ENCODE measurements around the gene HLA-DRB5.

The HLA-DRB5 gene

DNA sequence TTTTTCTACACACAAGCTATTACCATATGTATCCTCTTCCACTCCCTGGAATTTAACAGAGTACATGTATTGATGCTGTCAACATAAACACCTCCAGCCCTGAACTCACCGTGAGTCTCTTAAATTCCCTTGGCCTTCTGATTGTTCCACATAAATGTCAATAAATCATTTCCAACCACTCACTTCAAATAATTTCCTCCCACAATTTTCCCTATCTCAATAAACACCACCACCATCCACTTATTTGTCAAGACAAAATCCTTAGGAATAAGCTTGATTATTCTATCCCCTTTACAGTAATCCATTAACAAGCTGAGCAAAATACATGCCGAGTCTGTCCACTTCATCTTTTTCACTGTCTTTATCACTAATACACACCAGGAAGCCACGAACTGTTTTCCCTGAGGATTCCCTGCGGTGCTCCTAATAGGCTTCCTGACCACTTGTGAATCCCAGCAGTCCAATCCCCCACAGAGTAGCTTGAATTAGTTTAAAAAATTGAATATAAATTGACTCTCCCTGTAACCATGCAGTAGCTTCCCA lies 40.3 kb upstream of the HLA-DRB5 start:
- H3K36me3 ChIP-seq (replicated peaks; ENCODE audit: insufficient read depth, low read length), result no peaks in the 10 kb centered on the region
- no peaks in the 10 kb centered on the region for H3K9me2 ChIP-seq (replicated peaks; ENCODE audit: insufficient read depth, low read length)
- H3K27me3 ChIP-seq (replicated peaks; ENCODE audit: insufficient read depth, low read length), result no peaks in the 10 kb centered on the region
- H3K4me2 ChIP-seq (ENCODE audit: low read depth, low read length), result no peak overlapping the region
- no peaks in the 10 kb centered on the region for H4K20me1 ChIP-seq (ENCODE audit: insufficient read depth, low read length)
- no peak overlapping the region for H3K4me3 ChIP-seq (ENCODE audit: low read length)
- no peak overlapping the region for H2AFZ ChIP-seq (ENCODE audit: low read length)
- no peak for DNase-seq
- no peaks in the 10 kb centered on the region for H3K9me3 ChIP-seq (replicated peaks; ENCODE audit: insufficient read depth, low read length)
- H3K79me2 ChIP-seq (ENCODE audit: low read length), result no peaks in the 10 kb centered on the region
- no peaks in the 10 kb centered on the region for H3K4me1 ChIP-seq (ENCODE audit: low read length)
- no peak overlapping the region for H3K27ac ChIP-seq (ENCODE audit: low read length)
- H3K9ac ChIP-seq (ENCODE audit: low read length), result no peak overlapping the region
- H3F3A ChIP-seq (ENCODE audit: insufficient read depth, low read length), result no peaks in the 10 kb centered on the region
- TF ChIP-seq EZH2 (optimal IDR thresholded peaks at IDR 0.05; ENCODE audit: low read depth, low read length) (no peak), EZH2phosphoT487 (IDR thresholded peaks at IDR 0.05; ENCODE audit: low read length) (no peak)
- TF ChIP-seq, protein P1, sequence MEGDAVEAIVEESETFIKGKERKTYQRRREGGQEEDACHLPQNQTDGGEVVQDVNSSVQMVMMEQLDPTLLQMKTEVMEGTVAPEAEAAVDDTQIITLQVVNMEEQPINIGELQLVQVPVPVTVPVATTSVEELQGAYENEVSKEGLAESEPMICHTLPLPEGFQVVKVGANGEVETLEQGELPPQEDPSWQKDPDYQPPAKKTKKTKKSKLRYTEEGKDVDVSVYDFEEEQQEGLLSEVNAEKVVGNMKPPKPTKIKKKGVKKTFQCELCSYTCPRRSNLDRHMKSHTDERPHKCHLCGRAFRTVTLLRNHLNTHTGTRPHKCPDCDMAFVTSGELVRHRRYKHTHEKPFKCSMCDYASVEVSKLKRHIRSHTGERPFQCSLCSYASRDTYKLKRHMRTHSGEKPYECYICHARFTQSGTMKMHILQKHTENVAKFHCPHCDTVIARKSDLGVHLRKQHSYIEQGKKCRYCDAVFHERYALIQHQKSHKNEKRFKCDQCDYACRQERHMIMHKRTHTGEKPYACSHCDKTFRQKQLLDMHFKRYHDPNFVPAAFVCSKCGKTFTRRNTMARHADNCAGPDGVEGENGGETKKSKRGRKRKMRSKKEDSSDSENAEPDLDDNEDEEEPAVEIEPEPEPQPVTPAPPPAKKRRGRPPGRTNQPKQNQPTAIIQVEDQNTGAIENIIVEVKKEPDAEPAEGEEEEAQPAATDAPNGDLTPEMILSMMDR (IDR thresholded peaks at IDR 0.05; ENCODE audit: low read length), result no peak

DNA sequence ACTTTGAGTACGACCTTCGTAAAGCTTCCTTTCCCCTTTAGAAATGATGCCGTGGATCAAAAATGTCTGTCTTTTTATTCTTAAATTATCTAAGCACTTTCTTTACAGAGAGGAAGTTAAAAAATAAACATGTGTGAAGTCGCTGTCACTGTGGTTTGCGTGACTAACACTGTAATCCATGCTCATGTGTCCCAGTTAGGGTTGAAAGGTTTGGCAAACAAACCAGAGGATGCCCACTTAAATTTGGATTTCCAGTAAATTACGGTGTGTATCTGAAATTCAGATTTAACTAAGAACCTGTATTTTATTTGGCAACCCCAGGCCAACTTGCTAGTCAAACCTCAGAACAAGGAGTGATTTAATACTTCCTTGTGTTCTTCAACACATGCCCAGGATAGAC lies 38.5 kb upstream of the HLA-DRB5 start:
- DNase-seq, result no peak
- H4K20me1 ChIP-seq (ENCODE audit: insufficient read depth, low read length), result no peaks in the 10 kb centered on the region
- no peak overlapping the region for H3K9ac ChIP-seq (ENCODE audit: low read length)
- no peaks in the 10 kb centered on the region for H3K4me1 ChIP-seq (ENCODE audit: low read length)
- H3K27me3 ChIP-seq (replicated peaks; ENCODE audit: insufficient read depth, low read length), result no peaks in the 10 kb centered on the region
- no peak overlapping the region for H3K4me2 ChIP-seq (ENCODE audit: low read depth, low read length)
- H3F3A ChIP-seq (ENCODE audit: insufficient read depth, low read length), result no peaks in the 10 kb centered on the region
- no peak overlapping the region for H3K27ac ChIP-seq (ENCODE audit: low read length)
- TF ChIP-seq, protein P1 (IDR thresholded peaks at IDR 0.05; ENCODE audit: low read length), result no peak
- TF ChIP-seq EZH2phosphoT487 (IDR thresholded peaks at IDR 0.05; ENCODE audit: low read length), result no peak
- TF ChIP-seq EZH2 (optimal IDR thresholded peaks at IDR 0.05; ENCODE audit: low read depth, low read length), result no peak
- no peaks in the 10 kb centered on the region for H3K36me3 ChIP-seq (replicated peaks; ENCODE audit: insufficient read depth, low read length)
- H3K9me3 ChIP-seq (replicated peaks; ENCODE audit: insufficient read depth, low read length), result no peaks in the 10 kb centered on the region
- no peaks in the 10 kb centered on the region for H3K9me2 ChIP-seq (replicated peaks; ENCODE audit: insufficient read depth, low read length)
- H3K4me3 ChIP-seq (ENCODE audit: low read length), result no peak overlapping the region
- H3K79me2 ChIP-seq (ENCODE audit: low read length), result no peaks in the 10 kb centered on the region
- H2AFZ ChIP-seq (ENCODE audit: low read length), result no peak overlapping the region

DNA sequence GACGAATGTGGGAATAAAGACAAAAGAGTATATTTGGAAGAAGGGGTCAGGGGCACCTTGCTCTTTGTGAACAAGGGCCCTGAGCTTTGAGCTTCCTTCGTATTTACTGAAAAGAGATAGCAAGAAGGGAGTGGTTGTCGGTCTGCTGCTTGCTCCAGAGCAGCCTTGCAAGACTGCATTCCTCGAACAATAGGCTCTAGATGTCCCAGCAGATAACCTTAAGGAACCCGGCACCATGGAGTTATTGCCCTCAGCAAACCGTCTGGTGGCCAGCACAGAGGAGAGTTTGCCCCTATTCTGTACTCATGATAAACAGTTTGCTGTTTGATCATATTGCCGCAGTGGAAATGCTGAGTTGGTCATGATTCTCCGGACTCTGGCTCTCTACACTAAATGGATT lies 36.9 kb upstream of the HLA-DRB5 start:
- Histone ChIP-seq H3K9me2 (replicated peaks; ENCODE audit: insufficient read depth, low read length) (no peaks in the 10 kb centered on the region), H3K36me3 (replicated peaks; ENCODE audit: insufficient read depth, low read length) (no peaks in the 10 kb centered on the region), H3K27me3 (replicated peaks; ENCODE audit: insufficient read depth, low read length) (no peaks in the 10 kb centered on the region), H2AFZ (ENCODE audit: low read length) (no peak overlapping the region), H3K4me2 (ENCODE audit: low read depth, low read length) (no peak overlapping the region), H3K4me3 (ENCODE audit: low read length) (no peak overlapping the region), H3K9me3 (replicated peaks; ENCODE audit: insufficient read depth, low read length) (no peaks in the 10 kb centered on the region), H3K9ac (ENCODE audit: low read length) (no peak overlapping the region), H4K20me1 (ENCODE audit: insufficient read depth, low read length) (no peaks in the 10 kb centered on the region), H3K79me2 (ENCODE audit: low read length) (no peaks in the 10 kb centered on the region), H3K4me1 (ENCODE audit: low read length) (no peaks in the 10 kb centered on the region), H3K27ac (ENCODE audit: low read length) (no peak overlapping the region), H3F3A (ENCODE audit: insufficient read depth, low read length) (no peaks in the 10 kb centered on the region)
- DNase-seq, result no peak
- TF ChIP-seq EZH2phosphoT487 (IDR thresholded peaks at IDR 0.05; ENCODE audit: low read length) (no peak), EZH2 (optimal IDR thresholded peaks at IDR 0.05; ENCODE audit: low read depth, low read length) (no peak)
- TF ChIP-seq, protein P1 (IDR thresholded peaks at IDR 0.05; ENCODE audit: low read length), result no peak

All from MM.1S (cell line).